ENCODE results near the gene GMPPA. TPM values are rescaled to one million over a fixed set of nuclear protein-coding genes. Genes with fewer than 3 reads are reported as not detected.

GMPPA gene
- total and polyA plus RNA-seq, 2 experiments from 2014 or later: 67.8 to 76.5 TPM

DNA sequence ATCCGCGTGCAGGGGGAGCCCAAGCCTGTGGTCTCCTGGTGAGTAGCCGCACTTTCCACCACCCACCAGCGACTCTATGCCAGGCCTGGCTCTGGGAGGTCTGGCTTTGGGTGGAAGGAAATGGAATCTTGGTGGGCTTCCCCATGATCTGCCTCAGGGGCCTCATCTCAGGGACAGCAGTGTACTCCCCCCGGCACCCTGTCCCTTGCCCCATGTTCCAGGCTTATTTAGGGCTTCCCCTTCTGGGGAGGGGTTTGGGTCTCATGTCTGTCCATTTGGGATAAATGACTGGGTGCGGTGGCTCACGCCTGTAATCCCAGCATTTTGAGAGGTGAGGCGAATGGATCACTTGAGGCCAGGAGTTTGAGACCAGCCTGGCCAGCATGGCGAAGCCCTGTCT lies 36.3 kb upstream of the GMPPA start:
- DNase-seq (ENCODE audit: low spot score): no peak
- no peak for TF ChIP-seq EZH2phosphoT487 (IDR thresholded peaks at IDR 0.05; ENCODE audit: low read depth, severe bottlenecking, unreplicated experiment)
- no peak for TF ChIP-seq EZH2 (IDR thresholded peaks at IDR 0.05; ENCODE audit: borderline replicate concordance)
- no peak for TF ChIP-seq CTCF (IDR thresholded peaks at IDR 0.05; ENCODE audit: poor library complexity)
- Histone ChIP-seq H4K20me1 (ENCODE audit: insufficient read depth, poor library complexity, severe bottlenecking) (no peaks in the 10 kb centered on the region), H3K79me2 (no peaks in the 10 kb centered on the region), H3K4me2 (no peak overlapping the region), H3K36me3 (replicated peaks; ENCODE audit: insufficient read depth, low read depth) (no peaks in the 10 kb centered on the region), H3K4me3 (no peak overlapping the region), H3K4me1 (ENCODE audit: insufficient read depth) (peaks cover 22% of the 10 kb centered on the region), H3K27ac (no peak overlapping the region), H3K9me3 (ENCODE audit: low read depth) (no peaks in the 10 kb centered on the region), H2AFZ (no peak overlapping the region), H3K27me3 (no peaks in the 10 kb centered on the region), H3K9me2 (replicated peaks; ENCODE audit: insufficient read depth) (no peaks in the 10 kb centered on the region)
- 97% methylated on average over 9 of the region's 9 CpGs for WGBS (ENCODE audit: low lambda C conversion rate, missing lambda C conversion rate)

DNA sequence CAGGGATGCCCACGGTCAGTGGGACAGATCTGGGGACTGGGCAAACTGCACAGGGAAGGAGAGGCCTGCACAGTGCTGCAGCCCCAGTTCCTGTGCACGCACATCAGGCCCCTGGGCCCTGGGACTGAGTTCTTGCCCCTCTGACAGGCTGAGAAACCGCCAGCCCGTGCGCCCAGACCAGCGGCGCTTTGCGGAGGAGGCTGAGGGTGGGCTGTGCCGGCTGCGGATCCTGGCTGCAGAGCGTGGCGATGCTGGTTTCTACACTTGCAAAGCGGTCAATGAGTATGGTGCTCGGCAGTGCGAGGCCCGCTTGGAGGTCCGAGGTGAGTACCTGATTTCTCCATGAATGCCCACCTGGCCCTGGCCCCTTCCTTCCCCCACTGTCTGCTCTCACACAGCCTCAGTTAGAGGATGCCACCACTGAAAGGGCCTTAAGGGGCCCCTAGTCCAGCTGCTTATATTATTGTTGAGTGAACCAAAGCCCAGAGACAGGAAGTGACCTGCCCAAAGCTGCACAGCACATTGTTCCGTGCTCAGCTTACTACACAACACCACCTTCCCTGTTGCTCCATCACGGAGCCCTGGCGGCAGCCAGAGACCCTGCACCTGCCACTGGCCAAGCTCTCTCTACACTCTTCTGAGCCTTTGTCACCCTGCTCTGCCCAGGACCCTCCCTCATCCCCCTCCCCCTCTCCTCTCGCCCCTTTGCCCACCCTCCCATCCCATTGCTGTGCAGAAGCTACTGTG lies 34.2 kb upstream of the GMPPA start:
- Histone ChIP-seq H3K27ac (no peak overlapping the region), H3K4me3 (no peak overlapping the region), H4K20me1 (ENCODE audit: insufficient read depth, poor library complexity, severe bottlenecking) (no peaks in the 10 kb centered on the region), H3K9me2 (replicated peaks; ENCODE audit: insufficient read depth) (no peaks in the 10 kb centered on the region), H3K4me1 (ENCODE audit: insufficient read depth) (peaks cover 19% of the 10 kb centered on the region), H3K27me3 (no peaks in the 10 kb centered on the region), H3K79me2 (no peaks in the 10 kb centered on the region), H3K9me3 (ENCODE audit: low read depth) (no peaks in the 10 kb centered on the region), H3K4me2 (no peak overlapping the region), H3K36me3 (replicated peaks; ENCODE audit: insufficient read depth, low read depth) (no peaks in the 10 kb centered on the region), H2AFZ (no peak overlapping the region)
- 96% methylated on average over 19 of the region's 21 CpGs for WGBS (ENCODE audit: low lambda C conversion rate, missing lambda C conversion rate)
- TF ChIP-seq EZH2phosphoT487 (IDR thresholded peaks at IDR 0.05; ENCODE audit: low read depth, severe bottlenecking, unreplicated experiment): no peak
- TF ChIP-seq CTCF (IDR thresholded peaks at IDR 0.05; ENCODE audit: poor library complexity): no peak
- no peak for TF ChIP-seq EZH2 (IDR thresholded peaks at IDR 0.05; ENCODE audit: borderline replicate concordance)
- DNase-seq (ENCODE audit: low spot score): no peak

GRCh38 chr2:219465659-219466561 lies 32.8 kb upstream of the GMPPA start:
- 97% methylated on average over 27 of the region's 47 CpGs for WGBS (ENCODE audit: low lambda C conversion rate, missing lambda C conversion rate)

More at GRCh38 chr2:219465659-219466561, 32.8 kb upstream of the GMPPA start:
- Histone ChIP-seq H3K79me2 (no peaks in the 10 kb centered on the region), H3K27ac (no peak overlapping the region), H3K9me3 (ENCODE audit: low read depth) (no peaks in the 10 kb centered on the region), H3K9me2 (replicated peaks; ENCODE audit: insufficient read depth) (no peaks in the 10 kb centered on the region), H3K36me3 (replicated peaks; ENCODE audit: insufficient read depth, low read depth) (no peaks in the 10 kb centered on the region), H3K27me3 (no peaks in the 10 kb centered on the region), H2AFZ (no peak overlapping the region), H3K4me1 (ENCODE audit: insufficient read depth) (peaks cover 4% of the 10 kb centered on the region), H3K4me3 (no peak overlapping the region), H4K20me1 (ENCODE audit: insufficient read depth, poor library complexity, severe bottlenecking) (no peaks in the 10 kb centered on the region), H3K4me2 (no peak overlapping the region)
- TF ChIP-seq EZH2phosphoT487 (IDR thresholded peaks at IDR 0.05; ENCODE audit: low read depth, severe bottlenecking, unreplicated experiment) (no peak), EZH2 (IDR thresholded peaks at IDR 0.05; ENCODE audit: borderline replicate concordance) (no peak), CTCF (IDR thresholded peaks at IDR 0.05; ENCODE audit: poor library complexity) (no peak)
- DNase-seq (ENCODE audit: low spot score): no peak
